ENCODE results near the gene LTBP1.

GRCh38 chr2:33216508-33217182 is 269.9 kb downstream of the LTBP1 start:
- no peak for TF ChIP-seq CTCF (IDR thresholded peaks at IDR 0.05)
- TF ChIP-seq POLR2AphosphoS5 (IDR thresholded peaks at IDR 0.05) = no peak
- no peak for TF ChIP-seq POLR2A (IDR thresholded peaks at IDR 0.05)

Data from breast epithelium (tissue), 3 donors.